ENCODE data around the gene GSTM4.
A peak's percentile ranks its signal among the peaks of the same experiment; 100 is the strongest.

GSTM4 gene

GRCh38 chr1:109641861-109642260, 14.0 kb upstream of the GSTM4 start:
- no peak for TF ChIP-seq ZFX (IDR thresholded peaks at IDR 0.05; ENCODE audit: borderline replicate concordance)
- no peak for TF ChIP-seq CTCF (IDR thresholded peaks at IDR 0.05)
- H3K27ac ChIP-seq: no peak overlapping the region

- H3K27ac ChIP-seq: no peak overlapping the region
- TF ChIP-seq ZFX (IDR thresholded peaks at IDR 0.05; ENCODE audit: borderline replicate concordance) (no peak), CTCF (IDR thresholded peaks at IDR 0.05) (no peak)
Measured at GRCh38 chr1:109642626-109643025, 13.3 kb upstream of the GSTM4 start.

- H3K27ac ChIP-seq: no peak overlapping the region
- TF ChIP-seq ZFX (IDR thresholded peaks at IDR 0.05; ENCODE audit: borderline replicate concordance) (no peak), CTCF (IDR thresholded peaks at IDR 0.05) (peak; percentile 91)
Measured at GRCh38 chr1:109643385-109644230, 12.3 kb upstream of the GSTM4 start.

GRCh38 chr1:109644670-109645069, 11.2 kb upstream of the GSTM4 start:
- TF ChIP-seq ZFX (IDR thresholded peaks at IDR 0.05; ENCODE audit: borderline replicate concordance): no peak
- TF ChIP-seq CTCF (IDR thresholded peaks at IDR 0.05): no peak
- H3K27ac ChIP-seq: no peak overlapping the region

GRCh38 chr1:109649491-109649914, 6.4 kb upstream of the GSTM4 start:
- TF ChIP-seq CTCF (IDR thresholded peaks at IDR 0.05): peak; percentile 69
- TF ChIP-seq ZFX (IDR thresholded peaks at IDR 0.05; ENCODE audit: borderline replicate concordance): no peak
- no peak overlapping the region for H3K27ac ChIP-seq

- H3K27ac ChIP-seq: no peak overlapping the region
- TF ChIP-seq CTCF (IDR thresholded peaks at IDR 0.05): no peak
- TF ChIP-seq ZFX (IDR thresholded peaks at IDR 0.05; ENCODE audit: borderline replicate concordance): no peak
Measured at GRCh38 chr1:109650609-109651008, 5.3 kb upstream of the GSTM4 start.

GRCh38 chr1:109652402-109652801, 3.5 kb upstream of the GSTM4 start:
- TF ChIP-seq ZFX (IDR thresholded peaks at IDR 0.05; ENCODE audit: borderline replicate concordance) (no peak), CTCF (IDR thresholded peaks at IDR 0.05) (no peak)
- H3K27ac ChIP-seq: no peak overlapping the region

Data from 22Rv1 (cell line).